ENCODE results near the gene ZIC1.

ZIC1 gene

DNA sequence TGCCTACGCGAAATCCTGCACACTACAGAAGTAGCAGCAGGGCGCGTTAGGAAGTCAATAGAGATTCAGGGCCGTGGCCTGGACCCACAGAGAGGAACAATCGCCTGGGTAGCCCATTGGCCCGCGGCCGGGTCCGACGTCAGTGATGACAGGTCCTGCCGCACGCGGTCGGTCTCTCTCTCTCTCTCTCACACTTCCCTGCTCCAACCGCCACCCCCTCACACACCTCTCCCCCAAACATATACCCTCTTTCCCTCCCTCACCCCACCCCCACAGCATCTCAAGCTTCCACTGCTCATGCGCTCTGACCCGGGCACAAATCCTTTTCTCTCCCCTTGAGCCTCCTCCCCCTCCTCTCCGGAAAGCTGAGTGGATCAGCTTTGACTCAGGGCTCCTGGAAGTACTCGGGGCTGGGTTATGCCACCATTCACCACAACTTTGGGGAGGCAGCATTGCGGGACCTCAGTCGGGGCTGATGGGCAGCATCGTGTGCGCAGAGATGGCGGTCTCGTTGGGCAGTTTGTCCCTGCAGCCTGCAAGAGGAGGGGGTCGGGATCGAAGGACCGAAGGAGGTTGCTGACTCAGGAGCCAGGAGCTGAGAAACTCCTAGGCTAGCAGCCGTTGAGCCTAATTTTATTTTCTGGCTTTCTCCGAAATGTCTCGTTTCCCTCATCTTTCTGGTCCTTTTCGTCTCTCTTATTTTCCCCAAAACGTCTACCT, 11.8 kb upstream of the ZIC1 start:
- no peak for DNase-seq

DNA sequence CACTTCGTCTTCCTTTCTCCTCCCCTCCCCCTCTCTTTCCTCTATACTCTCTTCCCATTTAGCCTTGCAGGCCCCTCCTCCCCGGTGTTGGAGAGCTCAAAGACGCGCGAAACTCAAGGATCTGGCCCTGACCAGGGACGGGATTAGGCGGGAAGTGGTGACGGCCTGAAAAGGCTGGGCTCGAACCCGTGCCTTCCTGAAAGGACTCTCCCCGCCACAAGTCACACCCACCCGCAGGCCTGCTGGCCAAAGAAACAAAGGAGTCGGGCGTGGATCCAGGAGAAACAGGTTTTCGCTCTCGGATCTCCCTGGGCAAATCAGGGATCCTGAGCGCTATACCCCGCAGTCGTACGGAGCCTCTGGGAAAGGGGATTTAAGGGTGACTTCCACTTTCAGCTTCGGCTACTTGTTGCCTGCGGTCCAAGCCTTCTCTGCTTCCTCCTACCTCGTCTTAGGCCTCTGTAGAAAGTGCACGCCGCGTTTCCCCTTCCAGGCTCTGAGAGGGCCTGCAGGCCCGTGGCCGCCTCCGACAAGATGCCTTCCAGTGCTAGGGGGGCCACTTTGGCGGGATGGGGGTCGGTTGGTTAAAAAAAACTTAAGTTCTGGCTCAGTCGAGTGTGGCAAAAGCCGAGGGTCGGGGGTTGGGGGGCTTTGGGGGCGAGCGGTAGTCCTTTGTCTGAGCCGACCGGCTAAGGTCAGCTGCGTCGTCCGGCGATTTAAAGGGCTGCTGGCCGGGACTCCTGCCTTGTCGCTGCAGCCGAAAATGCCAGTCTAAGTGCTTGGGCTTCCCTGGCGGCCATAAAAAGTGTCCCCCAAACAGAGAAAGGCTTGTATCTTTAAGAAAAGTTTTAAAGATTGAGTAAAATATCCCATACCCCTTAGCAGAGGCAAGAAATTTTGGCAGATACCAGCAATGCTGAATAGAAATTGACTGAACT, 11.0 kb upstream of the ZIC1 start:
- DNase-seq = no peak

DNA sequence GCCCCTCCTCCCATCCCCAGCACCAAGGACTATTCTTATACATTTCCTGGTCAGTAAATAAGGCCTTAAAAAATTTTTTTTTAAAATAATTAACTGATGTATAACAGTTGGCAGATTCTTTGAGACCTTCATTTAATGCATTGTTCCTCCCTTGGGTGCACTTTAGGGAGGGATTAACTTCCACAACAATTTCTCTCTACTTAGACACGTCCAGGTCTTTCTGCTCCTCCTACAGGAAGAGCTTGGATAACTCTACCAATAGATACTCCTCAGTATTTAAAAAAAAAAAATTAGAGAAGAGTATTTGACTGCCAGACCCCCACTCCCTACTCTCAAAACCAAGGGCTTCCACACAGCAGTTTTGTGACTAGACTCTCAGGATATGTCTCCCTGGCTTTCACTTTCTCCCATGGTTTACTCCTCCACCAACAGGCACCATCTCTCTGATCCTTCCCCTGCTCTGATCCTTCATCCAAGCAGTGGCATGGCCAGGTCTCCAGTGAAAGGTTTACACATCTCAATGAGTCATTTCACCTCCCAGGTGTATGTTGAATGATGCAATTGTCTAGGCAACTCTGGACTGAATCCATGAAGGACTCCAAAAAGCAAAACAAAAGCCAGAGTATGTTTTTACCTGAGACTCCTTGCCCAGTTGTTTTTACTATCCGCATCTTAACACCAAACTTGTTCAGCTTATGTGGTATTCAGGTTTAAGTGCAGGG, 10.2 kb upstream of the ZIC1 start:
- no peak for DNase-seq

DNA sequence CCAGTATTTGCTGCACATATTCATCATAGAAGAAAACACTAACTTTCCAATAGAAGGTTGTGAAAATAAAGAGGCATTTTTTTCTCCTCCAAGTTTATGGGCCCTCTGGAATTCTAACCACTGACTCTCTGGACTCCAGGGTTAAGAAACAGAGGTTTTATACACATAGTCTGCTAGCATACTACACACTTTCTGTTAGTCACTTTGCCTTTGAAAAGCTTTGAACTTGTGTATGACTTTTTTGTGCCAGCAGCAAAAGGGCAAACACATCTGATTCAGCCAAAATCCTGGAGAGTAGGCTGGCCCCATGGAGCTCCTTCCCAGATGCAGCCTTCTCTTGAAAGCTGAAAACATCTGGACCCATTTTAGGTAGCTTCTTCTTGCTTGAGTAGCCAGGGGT, 9.1 kb upstream of the ZIC1 start:
- DNase-seq = no peak

DNA sequence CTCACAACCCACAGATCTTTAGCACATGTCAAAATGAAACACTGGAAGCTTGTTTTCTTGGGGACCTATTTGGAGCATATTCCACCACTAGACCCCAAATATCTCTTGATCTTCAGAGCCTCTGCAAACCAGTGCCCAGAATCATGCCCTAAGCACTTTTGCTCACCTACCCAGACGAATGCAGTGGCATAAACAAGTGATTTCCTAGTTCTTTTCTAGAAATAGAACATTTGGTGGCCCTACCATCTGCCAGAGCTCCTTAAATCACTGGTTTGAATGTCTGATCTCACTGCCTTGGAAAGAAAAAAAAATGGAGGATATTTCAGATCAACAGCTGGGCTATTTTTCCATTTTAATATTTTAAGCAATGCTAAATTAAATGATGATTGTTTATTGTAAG, 8.2 kb upstream of the ZIC1 start:
- no peak for DNase-seq

DNA sequence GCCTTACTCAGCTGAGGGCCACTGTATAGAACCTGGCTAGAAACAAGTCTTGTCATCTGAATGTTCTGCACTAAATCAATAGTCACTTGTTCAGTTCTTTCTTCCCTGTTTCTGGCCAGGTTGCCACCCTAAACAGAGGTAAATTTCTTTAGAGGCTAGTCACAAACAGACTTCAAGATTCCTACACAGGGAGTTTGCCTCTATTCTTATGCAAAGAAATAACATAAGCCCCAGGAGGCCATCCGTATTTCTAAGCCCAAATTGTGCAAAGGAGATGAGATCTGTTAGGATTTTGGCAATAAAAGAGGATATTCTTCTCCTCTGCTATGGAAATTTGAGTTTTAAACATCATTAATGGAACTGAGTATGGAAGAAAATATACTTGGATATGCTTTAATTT, 7.7 kb upstream of the ZIC1 start:
- DNase-seq = no peak

DNA sequence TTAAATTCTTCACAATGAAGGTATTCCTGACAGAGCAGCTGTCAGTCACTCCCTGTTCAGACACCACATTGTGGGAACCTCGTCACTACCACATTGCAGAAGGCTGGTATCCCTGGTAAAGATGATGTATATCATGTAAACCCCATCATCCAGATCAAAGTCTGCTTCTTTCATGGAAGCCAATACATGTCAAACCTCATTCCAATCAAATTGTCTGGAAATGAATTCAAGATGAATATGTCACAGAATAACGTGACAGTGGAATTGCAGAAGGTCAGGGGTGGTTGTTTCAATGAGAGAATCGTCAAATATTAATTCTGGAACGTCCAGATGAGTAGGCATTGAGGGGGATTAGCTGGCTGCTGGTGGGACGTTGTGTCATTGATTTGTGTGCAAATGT, 7.0 kb upstream of the ZIC1 start:
- no peak for DNase-seq

DNA sequence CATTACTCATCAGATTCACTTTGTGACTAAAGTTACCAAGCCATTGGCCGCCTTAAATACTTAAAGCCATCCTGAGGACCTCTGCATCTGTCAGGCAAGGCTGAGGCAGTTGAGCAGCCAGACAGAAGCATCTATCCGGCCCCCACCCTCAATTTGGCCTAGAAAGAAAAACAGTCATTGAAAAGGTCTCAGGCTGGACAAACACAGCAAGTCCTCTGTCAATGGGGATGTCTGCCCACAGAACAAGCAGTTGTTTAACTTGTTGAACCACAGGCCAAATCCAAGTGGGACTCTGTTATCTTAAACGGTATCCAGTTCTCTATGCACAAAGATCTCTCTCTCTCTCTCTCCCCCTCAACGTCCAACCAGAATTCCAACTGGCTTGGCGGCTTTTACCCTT, 5.7 kb upstream of the ZIC1 start:
- DNase-seq = no peak

DNA sequence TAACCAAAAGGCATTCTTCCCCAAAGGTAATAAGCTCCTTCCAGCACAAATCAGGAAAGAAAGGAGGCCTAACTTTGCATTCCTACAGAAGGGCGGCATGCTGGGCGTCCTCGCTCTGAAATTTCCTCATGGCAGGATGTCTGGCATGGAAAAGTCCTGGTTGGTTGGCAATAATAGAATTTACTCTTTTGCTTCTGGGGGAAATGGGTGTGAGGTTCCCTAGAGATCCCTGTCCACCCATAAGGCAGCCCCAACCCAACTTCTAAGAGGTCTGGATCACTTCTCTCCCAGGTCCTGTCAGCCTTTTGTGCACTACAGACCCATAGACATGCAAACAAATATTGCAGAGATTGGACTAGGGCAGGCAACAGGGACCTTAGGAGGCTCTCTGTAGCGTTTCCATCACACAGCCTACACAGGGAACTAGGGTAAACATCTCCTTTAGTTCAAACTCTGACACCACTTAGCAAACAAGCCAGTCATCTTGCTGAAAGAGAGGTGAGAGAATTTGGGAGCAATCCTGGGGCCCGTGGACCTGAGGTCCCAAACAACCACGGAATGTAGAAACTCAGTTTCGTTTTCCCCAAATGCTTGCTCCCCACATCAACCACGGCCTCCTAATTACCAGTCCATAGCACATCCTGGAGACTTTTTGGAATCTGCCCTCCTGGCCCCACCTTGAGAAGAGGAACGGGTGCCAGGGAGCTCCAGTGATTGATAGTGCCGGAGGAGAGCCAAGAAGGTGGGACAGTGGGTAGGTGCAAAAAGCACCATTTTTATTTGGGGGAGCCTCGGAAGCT, 5.0 kb upstream of the ZIC1 start:
- no peak for DNase-seq

DNA sequence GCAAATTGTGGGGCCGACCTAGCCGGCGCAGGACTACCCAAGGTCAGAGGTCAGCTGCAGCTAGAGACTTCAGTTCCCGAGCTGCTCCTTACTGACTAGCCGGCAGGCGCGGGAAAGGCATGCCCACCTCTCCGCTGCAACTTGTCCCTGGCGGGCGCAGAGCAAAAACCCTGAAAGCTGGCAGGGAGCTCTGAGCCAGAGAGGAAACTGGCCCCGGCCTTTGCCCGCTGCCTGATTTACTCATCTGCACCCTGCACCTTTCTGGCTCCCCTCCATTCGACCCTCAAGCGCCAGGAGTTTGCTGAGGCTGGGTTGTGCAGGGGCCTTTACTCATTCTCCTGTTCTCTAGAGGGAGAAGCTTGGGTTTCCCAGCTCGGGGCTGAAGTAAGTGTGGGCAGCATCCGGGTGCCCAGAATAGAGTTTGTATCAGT, 4.3 kb upstream of the ZIC1 start:
- no peak for DNase-seq

DNA sequence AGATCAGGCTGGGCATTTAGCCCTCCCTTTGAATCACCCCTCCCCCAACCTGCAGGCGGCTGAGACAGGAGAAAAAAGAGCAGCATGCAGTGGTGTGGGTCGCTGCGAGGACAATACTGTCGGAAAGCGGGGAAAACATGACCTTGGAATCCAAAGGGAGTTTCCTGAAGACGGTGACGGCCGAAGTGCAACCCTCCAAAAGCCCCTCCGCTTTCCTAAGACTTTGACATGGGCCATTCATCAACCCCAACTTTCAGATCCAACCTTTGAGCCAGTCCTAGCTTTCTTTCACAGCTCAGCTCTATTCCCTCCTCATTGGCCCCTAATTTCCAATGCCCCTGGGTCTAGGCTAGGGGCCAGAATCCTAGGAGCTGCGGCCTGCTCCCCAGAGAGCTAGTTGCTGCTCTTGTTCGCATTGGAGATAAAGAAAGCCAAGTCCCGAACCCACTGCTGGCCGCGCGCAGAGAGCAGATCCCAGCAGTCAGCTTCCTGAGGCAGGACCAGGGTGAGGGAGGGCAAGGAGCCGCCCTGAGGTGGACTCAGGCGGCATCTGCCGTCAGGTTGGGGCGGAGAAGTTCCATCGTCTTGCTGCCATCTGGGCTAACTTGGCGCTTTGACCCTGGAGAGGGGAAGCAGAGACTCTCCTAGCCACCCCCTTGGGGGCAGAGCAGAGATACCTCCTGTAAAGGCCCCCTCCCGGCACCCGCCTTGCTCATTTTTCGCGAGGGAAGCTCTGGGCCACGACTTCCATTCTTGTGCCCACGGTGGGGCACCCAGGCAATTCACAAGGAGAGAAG, 3.7 kb upstream of the ZIC1 start:
- no peak for DNase-seq

DNA sequence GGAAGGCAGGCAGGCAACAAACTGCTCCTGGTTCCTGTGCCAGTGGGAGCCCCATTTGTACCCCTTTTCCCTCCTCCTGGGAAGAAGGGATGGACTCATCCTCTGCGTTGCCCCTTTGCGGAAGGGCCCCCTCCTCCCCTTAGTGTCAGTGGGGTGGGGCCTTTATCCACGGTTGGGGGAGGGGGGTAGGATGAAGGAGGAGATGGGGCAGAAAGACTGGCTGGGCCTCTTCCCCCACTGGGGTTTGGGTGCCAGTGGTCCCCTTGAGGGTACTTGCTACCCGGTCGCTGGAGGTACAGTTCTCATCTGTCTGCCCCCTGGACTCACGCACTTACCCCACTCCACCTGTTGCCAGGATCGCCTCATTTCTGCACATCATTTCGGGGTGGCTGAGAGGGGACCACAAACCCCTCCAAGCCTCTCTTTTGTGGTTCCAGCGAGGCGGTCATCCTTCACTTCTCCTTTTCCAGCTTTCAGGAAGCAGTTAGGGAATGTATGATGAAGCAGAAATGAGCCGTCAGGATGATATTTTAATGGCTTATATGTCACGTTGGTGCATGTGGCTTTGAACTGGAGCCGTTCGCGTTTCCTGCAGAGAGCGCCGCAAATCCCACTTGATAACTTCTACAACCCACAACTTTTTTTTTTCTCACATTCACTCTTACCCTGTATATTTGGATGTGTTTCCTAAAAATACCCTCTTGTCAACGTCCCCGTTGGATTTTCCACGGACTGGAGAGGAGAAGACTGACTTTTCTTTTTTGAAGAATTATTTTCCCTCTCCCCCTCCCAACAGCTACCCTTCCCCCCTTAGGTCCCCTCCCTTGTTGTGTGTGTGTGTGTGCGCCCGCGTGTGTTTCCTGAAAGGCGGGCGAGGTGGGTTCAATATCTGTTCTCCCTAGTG, 2.9 kb upstream of the ZIC1 start, which contains the start of gene ZIC4:
Gene ZIC4, minus strand, starts transcription at position 516 of the 904 bp plus-strand sequence. CDS start 3,746 bp downstream, outside the sequence.
- no peak for DNase-seq

DNA sequence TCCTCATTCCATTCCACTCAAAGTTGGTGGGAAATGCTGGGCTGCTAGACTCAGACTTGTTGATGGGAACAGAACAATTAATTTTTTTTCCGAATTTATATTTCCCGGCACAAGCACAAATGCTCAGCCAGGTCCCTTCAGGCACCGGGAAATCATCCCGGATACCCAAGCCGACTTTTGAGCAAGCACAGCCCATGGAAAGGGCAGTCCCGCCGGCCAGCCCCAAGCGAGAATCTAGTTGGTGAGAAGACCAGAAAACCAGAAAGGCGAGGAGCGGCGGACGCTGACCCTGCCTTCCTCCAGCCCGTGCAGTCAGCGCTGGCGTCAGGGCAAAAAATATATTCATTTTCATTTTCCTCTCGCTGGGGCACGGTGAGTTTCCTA, 2.1 kb upstream of the ZIC1 start:
- DNase-seq = no peak

DNA sequence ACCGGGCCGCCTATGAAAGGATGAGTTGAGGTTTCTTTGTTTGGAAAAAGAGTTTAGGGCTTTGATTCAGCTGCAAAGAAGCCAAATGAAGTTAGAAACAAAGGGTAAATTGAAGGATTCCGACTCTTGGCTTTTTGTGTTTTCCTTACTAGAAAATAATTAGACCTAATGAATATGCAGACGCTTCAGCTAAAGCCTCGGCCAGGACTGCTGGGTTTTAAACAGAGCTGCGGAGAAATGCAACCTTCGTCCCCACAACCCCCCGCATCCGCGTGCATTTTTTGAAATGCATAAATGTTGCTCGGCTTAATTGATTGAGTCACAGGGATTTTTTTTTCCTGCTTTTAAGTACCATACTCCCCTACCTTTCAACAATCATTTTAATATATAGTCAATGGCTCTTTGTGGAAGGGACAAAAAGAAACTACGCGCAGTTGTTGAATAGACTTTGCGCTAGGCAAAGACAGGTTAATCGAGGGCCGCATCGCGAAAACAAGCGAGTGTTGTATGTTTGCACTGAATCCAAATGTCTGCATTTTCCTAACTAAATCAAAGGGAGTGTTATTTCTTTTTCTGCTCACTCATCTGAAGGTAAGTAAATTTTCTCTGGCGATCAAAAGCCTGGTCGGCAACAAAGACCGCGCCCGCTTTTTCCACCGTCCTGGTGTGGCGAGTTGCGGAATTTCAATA, 1.5 kb upstream of the ZIC1 start:
- DNase-seq = no peak

DNA sequence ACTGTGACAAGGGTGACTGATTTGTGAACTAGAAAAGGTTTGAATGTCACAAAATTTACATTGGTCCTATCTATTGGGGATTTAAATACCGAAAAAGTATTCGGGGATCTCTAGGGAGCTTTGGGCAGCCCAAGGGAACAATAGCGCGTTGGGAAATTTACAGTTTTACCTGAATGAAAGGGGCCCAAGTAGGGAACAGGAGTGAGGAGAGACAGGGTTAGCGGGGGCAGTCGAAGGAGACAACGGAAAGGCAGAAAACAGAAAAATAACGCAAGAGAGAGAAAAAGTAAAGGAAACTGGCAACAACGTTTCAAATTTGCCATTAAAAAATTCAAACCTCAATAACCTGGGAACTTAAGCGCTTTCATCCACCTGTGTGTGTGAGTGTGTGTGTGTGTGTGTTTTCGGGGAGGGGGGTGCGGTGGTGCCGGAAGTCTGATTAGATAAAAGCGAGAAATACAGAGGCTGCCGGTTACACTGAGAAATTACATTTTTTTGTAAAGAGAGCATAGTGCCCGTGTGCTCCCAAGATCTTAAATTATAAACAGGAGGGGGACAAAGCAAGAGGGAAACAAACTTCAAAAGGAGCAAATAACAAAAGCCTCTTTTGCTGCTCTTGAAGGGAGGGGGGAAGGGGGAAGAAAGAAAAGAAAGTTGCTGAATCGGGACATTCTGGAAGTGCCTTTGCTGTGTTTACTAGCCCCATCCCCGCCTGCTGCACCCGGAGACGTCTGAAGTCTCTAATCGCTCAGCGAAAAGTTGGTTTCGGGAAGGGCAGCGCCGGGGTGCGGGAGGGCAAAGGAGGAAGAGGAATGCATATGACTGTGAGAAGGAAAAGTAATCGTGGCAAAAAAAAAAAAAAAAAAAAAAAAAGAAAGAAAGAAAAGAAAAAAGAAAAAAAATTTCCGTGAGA, 721 bp upstream of the ZIC1 start:
- no peak for DNase-seq

DNA sequence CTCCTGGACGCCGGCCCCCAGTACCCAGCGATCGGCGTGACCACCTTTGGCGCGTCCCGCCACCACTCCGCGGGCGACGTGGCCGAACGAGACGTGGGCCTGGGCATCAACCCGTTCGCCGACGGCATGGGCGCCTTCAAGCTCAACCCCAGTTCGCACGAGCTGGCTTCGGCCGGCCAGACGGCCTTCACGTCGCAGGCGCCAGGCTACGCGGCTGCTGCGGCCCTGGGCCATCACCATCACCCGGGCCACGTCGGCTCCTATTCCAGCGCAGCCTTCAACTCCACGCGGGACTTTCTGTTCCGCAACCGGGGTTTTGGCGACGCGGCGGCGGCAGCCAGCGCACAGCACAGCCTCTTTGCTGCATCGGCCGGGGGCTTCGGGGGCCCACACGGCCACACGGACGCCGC, 956 bp downstream of the ZIC1 start:
- DNase-seq = no peak

DNA sequence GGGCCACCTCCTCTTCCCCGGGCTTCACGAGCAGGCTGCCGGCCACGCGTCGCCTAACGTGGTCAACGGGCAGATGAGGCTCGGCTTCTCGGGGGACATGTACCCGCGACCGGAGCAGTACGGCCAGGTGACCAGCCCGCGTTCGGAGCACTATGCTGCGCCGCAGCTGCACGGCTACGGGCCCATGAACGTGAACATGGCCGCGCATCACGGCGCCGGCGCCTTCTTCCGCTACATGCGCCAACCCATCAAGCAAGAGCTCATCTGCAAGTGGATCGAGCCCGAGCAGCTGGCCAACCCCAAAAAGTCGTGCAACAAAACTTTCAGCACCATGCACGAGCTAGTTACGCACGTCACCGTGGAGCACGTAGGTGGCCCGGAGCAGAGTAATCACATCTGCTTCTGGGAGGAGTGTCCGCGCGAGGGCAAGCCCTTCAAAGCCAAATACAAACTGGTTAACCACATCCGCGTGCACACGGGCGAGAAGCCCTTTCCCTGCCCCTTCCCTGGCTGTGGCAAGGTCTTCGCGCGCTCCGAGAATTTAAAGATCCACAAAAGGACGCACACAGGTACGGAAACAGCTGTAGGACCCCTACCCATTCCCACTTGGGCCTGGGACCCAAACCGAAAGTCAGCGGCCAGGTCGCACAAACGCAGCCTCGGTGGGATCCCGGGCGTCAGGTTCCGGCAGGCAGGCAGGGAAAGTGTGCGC, 1.5 kb downstream of the ZIC1 start:
- no peak for DNase-seq

DNA sequence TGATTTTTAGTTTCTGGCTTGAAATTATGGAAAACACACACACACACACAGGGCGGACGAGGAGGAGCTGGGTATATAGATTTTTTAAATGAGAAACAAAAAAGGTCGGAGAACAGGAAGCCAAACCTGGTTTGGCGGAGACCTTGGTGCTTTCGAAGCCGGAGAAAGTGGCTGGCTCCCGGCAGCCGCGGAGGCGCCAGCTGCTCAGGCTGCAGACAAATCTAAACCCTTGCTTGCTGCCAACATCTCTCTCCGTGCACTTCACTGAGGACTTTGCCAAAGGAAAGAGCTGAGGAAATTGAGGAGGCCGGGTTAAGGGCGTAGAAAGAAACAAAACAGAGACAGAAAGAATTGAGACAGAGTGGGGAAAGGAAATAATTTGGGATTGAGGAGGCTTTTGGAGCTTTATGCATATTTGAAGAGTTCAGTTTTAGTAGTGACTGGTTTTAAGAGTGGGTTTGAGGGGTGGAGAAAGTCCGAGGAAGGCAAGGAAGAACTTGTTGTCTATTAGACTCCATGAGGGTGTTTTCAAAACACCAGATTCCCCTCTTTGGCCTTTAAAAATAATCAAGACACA, 2.2 kb downstream of the ZIC1 start:
- no peak for DNase-seq

Measured in NCI-H1092 (cell line).